ENCODE data around the gene NOB1. TPM values are rescaled to one million over a fixed set of nuclear protein-coding genes. Genes with fewer than 3 reads are reported as not detected.
A peak's percentile ranks its signal among the peaks of the same experiment; 100 is the strongest.

NOB1 gene
- total and polyA plus RNA-seq, 9 of the 15 experiments (the other 6 are each of a cell fraction or from before 2014, with no cell fraction given) = 42.4 to 148 (median 116) TPM

- TF ChIP-seq ZNF740 (CRISPR knock-in tag; IDR thresholded peaks at IDR 0.05) (no peak), ZNF740 (tag; IDR thresholded peaks at IDR 0.05) (no peak), SMAD1 (IDR thresholded peaks at IDR 0.05; ENCODE audit: low read depth, low read length, partially characterized antibody) (no peak), PCBP2 (IDR thresholded peaks at IDR 0.05; ENCODE audit: low read depth, low read length, poor library complexity, severe bottlenecking) (peak; percentile 75), BCLAF1 (IDR thresholded peaks at IDR 0.05; ENCODE audit: borderline replicate concordance in 1 of 2, control insufficient read depth in 1 of 2, low read depth in 2 of 2, low read length in 1 of 2) (no peak), HNRNPL (IDR thresholded peaks at IDR 0.05; ENCODE audit: low read depth, low read length) (no peak), ZFPM2 (CRISPR knock-in tag; IDR thresholded peaks at IDR 0.05) (no peak), SUPT5H (IDR thresholded peaks at IDR 0.05) (no peak), ZNF212 (CRISPR knock-in tag; IDR thresholded peaks at IDR 0.05) (no peak), HDGF (IDR thresholded peaks at IDR 0.05) (no peak), SRSF3 (IDR thresholded peaks at IDR 0.05; ENCODE audit: insufficient read depth, low read length) (no peak), HNRNPK (IDR thresholded peaks at IDR 0.05; ENCODE audit: low read depth, low read length, poor library complexity, severe bottlenecking) (peak; percentile 37)
Measured at GRCh38 chr16:69699915-69700314, 54.8 kb downstream of the NOB1 start (continued).

Data from K562 (cell line).